CD8-positive, alpha-beta memory T cell (primary cell): ENCODE data around the gene NEO1. TPM values are rescaled to one million over a fixed set of nuclear protein-coding genes. Genes with fewer than 3 reads are reported as not detected.

Experiments used
- CTCF ChIA-PET: fragments of 350-600 bp; sonication (Branson Sonifier 250); formaldehyde crosslinking; loops from one replicate; lab custom pipeline; 2021; ENCODE audit warnings: antibody characterized with exemption; lab: Charles Lee
- POLR2A ChIA-PET: fragments of 350-600 bp; sonication (Branson Sonifier 250); formaldehyde crosslinking; loops from one replicate; lab custom pipeline; 2021; ENCODE audit warnings: antibody characterized with exemption; lab: Charles Lee
- DNase-seq, 5 donors: peaks; one replicate each; pipeline versions ENCODE4 v3.0.0 to v3.0.0-alpha.2; 2020 to 2022; ENCODE audit warnings: mixed read lengths in 1 of 5
- H3K27ac ChIP-seq: one replicate; pipeline ENCODE4 v1.7.0; 2013; ENCODE audit warnings: low read depth, mild to moderate bottlenecking, low read length, moderate library complexity
- H3K27me3 ChIP-seq: 2 replicates; pipeline ENCODE4 v1.7.0; 2013; ENCODE audit warnings: low read length, mild to moderate bottlenecking; ENCODE audit not compliant: insufficient read depth, poor library complexity, severe bottlenecking
- H3K36me3 ChIP-seq: 2 replicates; pipeline ENCODE4 v1.7.0; 2013; ENCODE audit warnings: mild to moderate bottlenecking, low read length, moderate library complexity; ENCODE audit not compliant: insufficient read depth
- H3K4me1 ChIP-seq: 2 replicates; pipeline ENCODE4 v1.7.0; 2013; ENCODE audit warnings: mild to moderate bottlenecking, low read length, moderate library complexity; ENCODE audit not compliant: insufficient read depth
- H3K4me3 ChIP-seq: 2 replicates; pipeline ENCODE4 v1.7.0; 2013; ENCODE audit warnings: mild to moderate bottlenecking, low read length
- H3K9me3 ChIP-seq: 2 replicates; pipeline ENCODE4 v1.7.0; 2013; ENCODE audit warnings: mild to moderate bottlenecking, low read length
- H3K27ac Mint-ChIP-seq, 8 donors: one replicate each; pipeline ENCODE4 v1.8.0; 2020 to 2021; ENCODE audit warnings: mixed read lengths in 8 of 8, mild to moderate bottlenecking in 6 of 8, inconsistent platforms in 3 of 8, moderate library complexity in 3 of 8
- H3K27me3 Mint-ChIP-seq, 2 donors: one replicate each; pipeline ENCODE4 v1.8.0; 2020 to 2021; ENCODE audit warnings: mixed read lengths in 2 of 2, mild to moderate bottlenecking in 1 of 2, moderate library complexity in 1 of 2
- H3K36me3 Mint-ChIP-seq, 3 donors: one replicate each; pipeline ENCODE4 v1.8.0; 2020 to 2021; ENCODE audit warnings: mixed read lengths in 3 of 3, inconsistent platforms in 1 of 3, mild to moderate bottlenecking in 1 of 3
- H3K4me1 Mint-ChIP-seq, 3 donors: one replicate each; pipeline ENCODE4 v1.8.0; 2020 to 2021; ENCODE audit warnings: mixed read lengths in 3 of 3, inconsistent platforms in 1 of 3, mild to moderate bottlenecking in 1 of 3
- H3K4me3 Mint-ChIP-seq, 7 donors: one replicate each; pipeline ENCODE4 v1.8.0; 2020 to 2021; ENCODE audit warnings: mixed read lengths in 7 of 7, mild to moderate bottlenecking in 6 of 7, moderate library complexity in 4 of 7, inconsistent platforms in 2 of 7
- H3K9me3 Mint-ChIP-seq, 5 donors: one replicate each; pipeline ENCODE4 v1.8.0; 2020 to 2022; ENCODE audit warnings: mixed read lengths in 5 of 5, mild to moderate bottlenecking in 3 of 5, moderate library complexity in 2 of 5, inconsistent platforms in 1 of 5
- polyA plus RNA-seq: library from polyadenylated mRNA; unstranded; fragments of 300-500 nt; fragmentation: Illumina TruSeq; gene quantifications from one replicate; pipeline ENCODE4 v1.2.3, GENCODE V29; 2021
- total RNA-seq, 2 experiments: library from RNA; stranded (reverse); gene quantifications; one replicate each; pipeline ENCODE4 v1.2.3, GENCODE V29; 2021

NEO1 gene
- total and polyA plus RNA-seq, 3 experiments from 2014 or later: 3.9 to 9.1 (median 6.5) TPM

DNA sequence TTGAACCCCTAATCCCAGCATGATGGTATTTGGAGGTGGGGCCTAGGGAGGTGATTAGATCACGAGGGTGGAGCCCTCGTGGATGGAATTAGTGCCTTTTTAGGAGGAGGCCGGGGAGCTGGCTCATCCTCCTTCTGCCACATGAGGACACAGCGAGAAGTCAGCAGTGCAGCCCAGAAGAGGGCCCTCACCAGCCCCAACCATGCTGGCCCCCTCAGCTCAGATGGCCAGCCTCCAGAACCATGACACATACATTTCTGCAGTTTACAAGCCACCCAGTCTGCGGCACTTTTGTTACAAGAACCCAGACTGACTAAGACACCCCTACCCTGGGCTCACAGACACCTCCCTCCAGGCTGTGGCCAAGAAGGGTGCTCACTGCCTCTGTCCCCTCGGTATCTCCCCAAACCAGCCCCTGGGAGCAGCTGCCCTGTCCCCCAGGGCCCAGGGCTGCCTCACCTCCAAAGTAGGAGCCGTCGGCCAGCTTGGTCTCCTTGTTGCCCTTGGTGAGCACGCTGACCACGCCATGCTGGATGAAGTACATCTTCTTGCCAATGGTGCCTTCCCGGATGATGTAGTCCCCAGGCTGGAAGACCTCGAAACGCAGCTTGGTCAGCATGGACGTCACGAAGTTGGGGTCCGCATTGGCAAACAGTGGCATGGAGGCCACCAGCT lies 272.4 kb downstream of the NEO1 start:
- H3K9me3 Mint-ChIP-seq: no peaks in the 10 kb centered on the region
- Histone ChIP-seq H3K27me3 (no peaks in the 10 kb centered on the region), H3K36me3 (no peaks in the 10 kb centered on the region), H3K9me3 (no peaks in the 10 kb centered on the region), H3K4me1 (no peaks in the 10 kb centered on the region), H3K27ac (no peak overlapping the region), H3K4me3 (no peak overlapping the region)
- H3K4me3 Mint-ChIP-seq: no peak overlapping the region
- peaks cover 0 to 4% (median 4%) of the 10 kb centered on the region in 3 donors for H3K4me1 Mint-ChIP-seq
- ChIA-PET CTCF (no interaction called here), POLR2A (no interaction called here)
- DNase-seq: no peak
- no peaks in the 10 kb centered on the region for H3K36me3 Mint-ChIP-seq
- H3K27ac Mint-ChIP-seq: no peak overlapping the region
- H3K27me3 Mint-ChIP-seq: peaks cover 23% of the 10 kb centered on the region in 2 donors

DNA sequence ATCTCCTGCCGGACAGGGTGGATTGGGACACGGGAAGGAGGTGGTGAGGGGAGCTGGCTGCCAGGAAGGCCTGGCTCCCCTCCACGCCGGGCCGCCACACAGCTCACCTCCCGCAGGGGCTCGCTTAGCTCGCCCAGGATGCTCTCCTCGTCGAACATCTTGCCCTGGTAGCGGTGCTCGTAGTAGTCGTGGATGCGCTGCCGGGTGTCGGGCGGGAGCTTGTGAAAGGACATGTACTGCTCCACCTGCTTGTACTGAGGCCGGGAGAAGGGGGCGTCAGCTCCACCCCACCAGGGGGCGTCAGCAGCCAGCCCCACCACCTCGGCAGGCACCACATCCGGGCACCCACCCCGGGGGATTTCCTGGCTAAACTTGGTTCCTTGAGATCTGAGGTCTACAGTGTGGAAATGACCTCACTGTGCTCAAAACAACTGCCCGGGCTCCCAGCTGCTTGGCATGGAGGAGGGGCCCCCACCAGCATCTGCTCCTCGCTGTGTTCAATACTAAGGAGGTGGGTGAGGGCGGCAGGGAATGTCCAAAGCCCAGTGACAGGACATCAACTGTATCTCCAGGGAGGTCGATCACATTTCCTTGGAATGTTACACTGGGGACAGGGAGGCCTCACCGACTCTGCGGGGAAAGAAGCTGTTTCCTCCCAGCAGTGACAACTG lies 273.1 kb downstream of the NEO1 start:
- no peaks in the 10 kb centered on the region for H3K4me1 ChIP-seq
- no peak overlapping the region for H3K4me3 ChIP-seq
- no peaks in the 10 kb centered on the region for H3K9me3 Mint-ChIP-seq
- no peak overlapping the region for H3K27ac ChIP-seq
- H3K27ac Mint-ChIP-seq: no peak overlapping the region
- POLR2A ChIA-PET: no interaction called here
- no peaks in the 10 kb centered on the region for H3K36me3 ChIP-seq
- no peaks in the 10 kb centered on the region for H3K9me3 ChIP-seq
- no peaks in the 10 kb centered on the region for H3K27me3 ChIP-seq
- no peak for DNase-seq
- H3K4me3 Mint-ChIP-seq: no peak overlapping the region
- no peaks in the 10 kb centered on the region for H3K36me3 Mint-ChIP-seq
- peaks cover 0 to 4% (median 4%) of the 10 kb centered on the region in 3 donors for H3K4me1 Mint-ChIP-seq
- CTCF ChIA-PET: no interaction called here
- H3K27me3 Mint-ChIP-seq: peaks cover 18 to 23% of the 10 kb centered on the region in 2 donors

DNA sequence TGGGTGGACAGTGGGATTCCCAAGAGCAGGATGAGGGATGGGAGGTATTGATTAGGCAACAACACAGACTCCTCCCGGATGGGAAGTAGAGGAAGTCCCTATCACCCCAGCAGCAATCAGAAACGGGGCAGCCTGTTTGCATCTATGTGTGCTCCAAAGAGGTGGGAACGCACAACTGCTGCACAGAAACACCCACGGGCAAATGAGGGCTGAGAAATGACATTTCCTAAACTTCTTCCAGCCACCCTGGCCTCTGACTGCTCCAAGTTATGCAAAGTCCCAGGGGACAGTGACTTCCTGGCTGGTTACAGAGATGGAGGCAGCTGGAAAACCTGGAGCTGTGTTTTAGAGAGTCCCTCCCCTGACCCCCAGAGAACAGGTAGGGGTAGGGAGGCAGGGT lies 273.9 kb downstream of the NEO1 start:
- no peaks in the 10 kb centered on the region for H3K9me3 Mint-ChIP-seq
- H3K9me3 ChIP-seq: no peaks in the 10 kb centered on the region
- no peaks in the 10 kb centered on the region for H3K4me1 ChIP-seq
- ChIA-PET CTCF (no interaction called here), POLR2A (no interaction called here)
- H3K36me3 Mint-ChIP-seq: no peaks in the 10 kb centered on the region
- H3K27me3 ChIP-seq: no peaks in the 10 kb centered on the region
- no peak overlapping the region for H3K27ac Mint-ChIP-seq
- DNase-seq: no peak
- H3K4me3 ChIP-seq: no peak overlapping the region
- H3K27me3 Mint-ChIP-seq: peaks cover 10 to 18% of the 10 kb centered on the region in 2 donors
- no peak overlapping the region for H3K27ac ChIP-seq
- H3K36me3 ChIP-seq: no peaks in the 10 kb centered on the region
- H3K4me3 Mint-ChIP-seq: no peak overlapping the region
- H3K4me1 Mint-ChIP-seq: peaks cover 0 to 4% (median 4%) of the 10 kb centered on the region in 3 donors

DNA sequence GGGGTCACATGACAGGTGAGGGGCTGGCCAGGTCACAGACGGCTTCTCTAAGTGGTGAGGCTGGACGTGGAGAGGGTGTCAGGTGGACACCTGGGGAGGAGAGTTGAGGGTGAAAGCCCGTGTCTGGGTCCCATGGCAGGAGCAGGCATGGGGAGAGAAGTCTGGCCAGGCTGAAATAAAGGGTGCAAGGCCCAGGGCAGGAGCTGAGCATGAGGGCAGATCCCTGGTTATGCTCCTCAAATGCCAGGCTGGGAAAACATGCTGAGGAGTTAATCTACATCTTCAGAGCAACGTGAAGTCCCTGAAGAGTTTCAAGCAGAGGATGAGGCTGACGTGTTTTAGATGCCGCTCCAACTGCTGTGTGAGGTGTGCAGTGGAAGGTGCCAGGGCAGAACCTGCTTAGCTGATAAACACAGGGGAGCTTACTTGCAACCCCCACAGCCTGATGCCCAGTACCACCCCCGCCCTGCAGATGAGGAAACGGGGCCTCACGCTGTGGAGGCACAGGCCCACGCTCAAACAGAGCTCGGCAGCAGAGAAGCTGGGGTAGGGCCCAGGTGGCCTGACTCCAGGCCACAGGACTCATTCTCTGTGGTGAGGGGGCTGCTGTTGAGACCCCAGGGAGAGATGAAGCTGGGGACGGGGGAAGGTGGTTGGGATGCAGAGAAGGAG lies 276.0 kb downstream of the NEO1 start:
- no peaks in the 10 kb centered on the region for H3K9me3 Mint-ChIP-seq
- Histone ChIP-seq H3K4me1 (no peaks in the 10 kb centered on the region), H3K36me3 (no peaks in the 10 kb centered on the region), H3K27ac (no peak overlapping the region), H3K27me3 (no peaks in the 10 kb centered on the region), H3K9me3 (no peaks in the 10 kb centered on the region), H3K4me3 (no peak overlapping the region)
- H3K27me3 Mint-ChIP-seq: peaks cover 3 to 17% of the 10 kb centered on the region in 2 donors
- H3K27ac Mint-ChIP-seq: peak overlapping the region in 1 of 8 donors; percentile 30
- H3K4me1 Mint-ChIP-seq: peaks cover 0 to 4% (median 4%) of the 10 kb centered on the region in 3 donors
- no peaks in the 10 kb centered on the region for H3K36me3 Mint-ChIP-seq
- DNase-seq: no peak
- POLR2A ChIA-PET: no interaction called here
- CTCF ChIA-PET: no interaction called here
- H3K4me3 Mint-ChIP-seq: peak overlapping the region in 1 of 7 donors; percentile 75

DNA sequence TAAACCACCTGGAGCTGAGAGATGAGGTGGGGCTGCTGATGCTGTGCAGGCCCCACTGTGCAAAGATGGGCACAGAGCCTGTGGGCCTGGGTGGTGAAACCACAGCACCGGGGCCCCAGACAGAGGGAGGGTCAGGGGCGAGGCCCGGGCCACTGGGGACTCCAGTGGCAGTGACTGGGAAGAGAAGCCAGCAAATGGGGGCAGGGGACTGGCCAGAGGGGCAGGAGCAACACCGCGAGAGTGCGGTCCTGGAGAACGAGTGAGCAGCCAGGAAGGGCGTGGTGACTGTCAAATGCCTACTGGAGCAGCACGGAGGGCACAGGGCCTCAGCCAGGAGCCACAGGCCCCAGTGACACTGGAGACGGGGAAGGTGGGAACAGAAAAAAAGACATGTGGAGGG lies 276.7 kb downstream of the NEO1 start:
- Histone ChIP-seq H3K9me3 (no peaks in the 10 kb centered on the region), H3K4me1 (no peaks in the 10 kb centered on the region), H3K27ac (no peak overlapping the region), H3K36me3 (no peaks in the 10 kb centered on the region), H3K4me3 (no peak overlapping the region), H3K27me3 (no peaks in the 10 kb centered on the region)
- DNase-seq: no peak
- H3K4me3 Mint-ChIP-seq: no peak overlapping the region
- H3K27ac Mint-ChIP-seq: peak overlapping the region in 1 of 8 donors; percentile 33
- CTCF ChIA-PET: no interaction called here
- peaks cover 3 to 14% of the 10 kb centered on the region in 2 donors for H3K27me3 Mint-ChIP-seq
- no peaks in the 10 kb centered on the region for H3K36me3 Mint-ChIP-seq
- H3K9me3 Mint-ChIP-seq: no peaks in the 10 kb centered on the region
- peaks cover 0 to 4% (median 4%) of the 10 kb centered on the region in 3 donors for H3K4me1 Mint-ChIP-seq
- POLR2A ChIA-PET: no interaction called here

DNA sequence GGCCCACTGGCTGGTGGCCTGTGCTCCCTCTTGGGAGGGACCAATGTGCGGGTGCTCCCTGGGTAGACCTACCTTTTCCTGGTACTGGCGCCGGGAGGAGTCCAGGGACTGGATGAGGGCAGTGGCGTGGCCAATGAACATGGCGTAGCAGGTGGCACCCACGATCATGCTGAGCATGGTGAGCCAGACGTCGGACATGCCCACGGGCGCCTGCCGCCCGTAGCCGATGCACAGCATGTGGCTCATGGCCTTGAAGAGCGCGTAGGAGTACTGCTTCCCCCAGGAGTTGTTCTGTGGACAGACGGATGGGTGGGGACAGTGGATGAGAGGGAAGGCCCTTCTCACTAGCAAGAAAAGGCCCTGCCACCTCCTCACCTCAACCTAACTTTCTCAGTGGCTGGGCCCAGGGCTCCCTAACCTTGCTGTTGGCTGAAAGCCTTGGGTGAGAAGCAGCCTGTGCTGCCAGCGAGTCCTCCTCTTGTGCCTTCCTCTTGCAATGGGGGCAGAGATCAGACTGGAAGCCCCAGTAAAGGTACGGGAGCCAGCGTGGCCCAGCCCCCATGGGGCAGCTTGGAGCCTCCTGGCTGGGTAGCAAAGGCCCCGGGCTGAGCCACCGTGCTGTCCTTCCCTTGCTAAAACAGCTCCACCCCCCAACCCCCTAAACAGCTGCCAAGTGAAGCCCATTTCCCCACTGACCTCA lies 277.4 kb downstream of the NEO1 start:
- H3K9me3 Mint-ChIP-seq: no peaks in the 10 kb centered on the region
- ChIA-PET CTCF (no interaction called here), POLR2A (no interaction called here)

DNA sequence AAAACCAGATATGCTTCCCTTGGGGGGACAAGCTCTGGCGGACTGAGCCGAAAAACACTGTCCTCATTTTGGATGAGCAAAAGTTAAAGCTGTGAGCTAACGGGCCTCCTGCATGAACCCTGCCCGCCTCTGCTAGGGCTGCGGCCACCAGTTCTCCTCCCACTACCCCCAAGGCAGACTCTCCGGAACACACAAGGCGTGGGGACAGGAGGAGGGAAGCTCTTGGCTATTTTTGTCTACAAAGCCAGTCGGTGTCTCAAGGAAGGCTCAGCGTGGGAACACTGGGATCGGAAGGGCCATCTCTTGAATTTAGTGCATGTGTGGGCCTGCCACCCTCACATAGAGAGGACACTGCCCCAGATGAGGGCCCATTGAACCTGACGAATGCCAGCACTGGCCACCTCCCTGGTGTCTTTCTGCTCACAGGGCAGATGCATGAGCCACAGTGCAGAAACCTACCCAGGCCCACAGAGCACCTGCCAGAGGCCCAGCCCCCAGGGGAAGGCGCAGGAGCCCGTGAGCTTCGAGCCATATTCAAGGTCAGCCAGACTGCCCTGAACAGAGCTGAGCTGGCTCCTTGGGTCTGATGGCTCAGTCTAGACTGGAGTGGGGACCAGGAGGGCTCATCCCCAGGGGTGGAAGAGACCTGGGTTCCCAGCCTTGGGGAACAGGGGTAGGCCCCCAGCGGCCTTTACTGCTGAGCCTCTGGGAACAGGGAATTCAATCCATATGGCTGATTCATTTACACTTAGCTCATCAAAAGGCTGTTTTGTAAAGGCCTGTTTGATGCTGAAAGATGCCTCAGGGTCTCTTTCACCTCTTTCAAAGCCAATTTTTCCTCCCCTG lies 278.2 kb downstream of the NEO1 start:
- no peak overlapping the region for H3K27ac ChIP-seq
- Mint-ChIP-seq H3K4me1 (peaks cover 0 to 4% (median 4%) of the 10 kb centered on the region in 3 donors), H3K4me3 (no peak overlapping the region), H3K27ac (no peak overlapping the region), H3K27me3 (peaks cover 0 to 7% of the 10 kb centered on the region in 2 donors), H3K36me3 (no peaks in the 10 kb centered on the region), H3K9me3 (no peaks in the 10 kb centered on the region)
- ChIA-PET POLR2A (no interaction called here), CTCF (no interaction called here)
- DNase-seq: no peak
- H3K4me1 ChIP-seq: no peaks in the 10 kb centered on the region
- H3K4me3 ChIP-seq: no peak overlapping the region
- no peaks in the 10 kb centered on the region for H3K9me3 ChIP-seq
- no peaks in the 10 kb centered on the region for H3K36me3 ChIP-seq
- H3K27me3 ChIP-seq: no peaks in the 10 kb centered on the region

More for the DNA sequence above, 277.4 kb downstream of the NEO1 start:
- no peak overlapping the region for H3K4me3 ChIP-seq
- Mint-ChIP-seq H3K27ac (peak overlapping the region in 1 of 8 donors; percentile 33), H3K4me1 (peaks cover 0 to 4% (median 4%) of the 10 kb centered on the region in 3 donors), H3K27me3 (peaks cover 0 to 9% of the 10 kb centered on the region in 2 donors), H3K36me3 (no peaks in the 10 kb centered on the region), H3K4me3 (no peak overlapping the region)
- no peak for DNase-seq
- no peaks in the 10 kb centered on the region for H3K36me3 ChIP-seq
- H3K4me1 ChIP-seq: no peaks in the 10 kb centered on the region
- no peak overlapping the region for H3K27ac ChIP-seq
- H3K9me3 ChIP-seq: no peaks in the 10 kb centered on the region
- no peaks in the 10 kb centered on the region for H3K27me3 ChIP-seq
